Panc1 (cell line): ENCODE data around the gene ALDH5A1. TPM values are rescaled to one million over a fixed set of nuclear protein-coding genes. Genes with fewer than 3 reads are reported as not detected.

Source experiments
- ATAC-seq: fragments of 200-7000 bp; cut with Tn5 transposase; 2 replicates; pipeline ENCODE4 v1.9.1; 2020; ENCODE audit warnings: mild to moderate bottlenecking, moderate library complexity
- BruUV-seq: library from RNA; stranded (reverse); fragments of 400-500 nt; replicated peaks from 2 replicates; lab custom pipeline; 2021; lab: Mats Ljungman, UMichigan
- CTCF ChIA-PET: fragments of 300-600 bp; sonication (Branson Sonifier 250); formaldehyde crosslinking; loops from one replicate; lab custom pipeline; 2022; ENCODE audit warnings: antibody characterized with exemption; lab: Charles Lee
- POLR2A ChIA-PET: fragments of 300-600 bp; sonication (Branson Sonifier 250); formaldehyde crosslinking; loops from one replicate; lab custom pipeline; 2022; ENCODE audit warnings: antibody characterized with exemption; lab: Charles Lee
- DNase-seq: peaks from one replicate; pipeline ENCODE4 v3.0.0-alpha.2; 2010; ENCODE audit warnings: low read depth, low spot score
- H3K27ac ChIP-seq: 2 replicates; pipeline ENCODE4 v1.5.1; 2011; ENCODE audit warnings: mild to moderate bottlenecking, low read length, inconsistent platforms
- H3K27me3 ChIP-seq: fragments of 200-500 bp; sonication (Bioruptor generic); 2 replicates; pipeline ENCODE4 v1.6.0; 2014; ENCODE audit warnings: low read length, inconsistent platforms; ENCODE audit not compliant: control insufficient read depth, insufficient read depth
- H3K36me3 ChIP-seq: fragments of 200-500 bp; sonication (Bioruptor generic); 2 replicates; pipeline ENCODE4 v1.5.1; 2014; ENCODE audit warnings: inconsistent platforms, mild to moderate bottlenecking, low read length, moderate library complexity; ENCODE audit not compliant: control insufficient read depth, insufficient read depth
- H3K4me1 ChIP-seq: 2 replicates; pipeline ENCODE4 v1.5.1; 2011; ENCODE audit warnings: inconsistent platforms, mild to moderate bottlenecking, low read length, moderate library complexity; ENCODE audit not compliant: control insufficient read depth, insufficient read depth
- H3K4me3 ChIP-seq, 2 experiments: 2 replicates each; pipeline ENCODE4 v1.5.1; 2011 to 2012; ENCODE audit warnings: low read depth in 2 of 2, low read length in 2 of 2, mild to moderate bottlenecking in 2 of 2, inconsistent platforms in 1 of 2, moderate library complexity in 1 of 2
- H3K9me3 ChIP-seq: fragments of 200-500 bp; sonication (Bioruptor generic); 2 replicates; pipeline ENCODE4 v1.5.1; 2014; ENCODE audit warnings: low read depth, mild to moderate bottlenecking, inconsistent platforms, low read length, moderate library complexity; ENCODE audit not compliant: control insufficient read depth, insufficient read depth
- CTCF ChIP-seq: fragments of 450-650 bp; IDR thresholded peaks from 2 replicates; pipeline ENCODE4 v1.5.1; 2017; ENCODE audit warnings: mild to moderate bottlenecking
- POLR2AphosphoS5 ChIP-seq: IDR thresholded peaks from 2 replicates; pipeline ENCODE4 v1.6.1; 2012; ENCODE audit warnings: mild to moderate bottlenecking, low read depth, low read length, moderate library complexity
- REST ChIP-seq, 2 experiments: IDR thresholded peaks; 2 replicates each; pipeline ENCODE4 v1.6.1; 2011 to 2012; ENCODE audit warnings: low read depth in 2 of 2, control low read depth in 1 of 2, low read length in 1 of 2, mild to moderate bottlenecking in 1 of 2, moderate library complexity in 1 of 2; ENCODE audit not compliant: insufficient read depth in 1 of 2
- SIN3A ChIP-seq: IDR thresholded peaks from 2 replicates; pipeline ENCODE4 v1.6.1; 2012; ENCODE audit warnings: low read depth, mild to moderate bottlenecking, low read length, moderate library complexity, borderline replicate concordance; ENCODE audit not compliant: insufficient read depth
- TCF7L2 ChIP-seq: IDR thresholded peaks from 2 replicates; pipeline ENCODE4 v1.6.1; 2011; ENCODE audit warnings: mild to moderate bottlenecking, low read depth, low read length, inconsistent platforms
- in situ Hi-C: cut with HindIII; loops from 2 replicates; pipeline ENCODE4 v1.10.0; 2016; ENCODE audit warnings: low sequenced_read_pairs, low pct_unique_long_range_greater_than_20kb
- intact Hi-C: fragments of 100-400 bp; cut with micrococcal nuclease; formaldehyde crosslinking; loops from one replicate; pipeline ENCODE4 v1.10.0; 2022; ENCODE audit not compliant: unreplicated experiment
- total RNA-seq: library from RNA; stranded (reverse); gene quantifications from one replicate; pipeline ENCODE4 v1.2.1, GENCODE V29; 2021; ENCODE audit not compliant: unreplicated experiment

Gene ALDH5A1
- total RNA-seq, 1 experiment from 2014 or later, result 4.2 TPM

DNA sequence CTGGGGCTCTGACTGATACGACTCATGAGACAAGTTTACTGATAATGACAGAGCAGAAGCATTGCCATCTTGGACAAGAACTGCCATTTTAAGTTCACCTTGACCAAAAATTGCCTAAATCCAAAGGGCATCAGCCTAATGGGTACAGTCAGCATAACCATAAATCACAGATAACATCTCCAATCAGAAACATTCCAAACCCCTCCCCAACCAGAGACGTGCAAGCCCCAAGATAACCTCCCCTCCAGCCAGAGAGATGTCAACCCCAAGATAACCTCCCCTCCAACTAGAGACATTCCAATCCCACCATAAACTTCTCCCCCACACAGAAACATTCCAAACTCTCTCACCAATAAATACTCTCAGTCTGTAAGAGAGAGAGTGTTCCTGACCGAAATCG, 15.9 kb upstream of the ALDH5A1 start:
- Histone ChIP-seq H3K4me3 (no peak overlapping the region), H3K4me1 (no peaks in the 10 kb centered on the region), H3K9me3 (no peaks in the 10 kb centered on the region), H3K27ac (no peak overlapping the region), H3K27me3 (no peaks in the 10 kb centered on the region), H3K36me3 (no peaks in the 10 kb centered on the region)
- ChIA-PET POLR2A (no interaction called here), CTCF (no interaction called here)
- intact Hi-C loops (no loop called here), in situ Hi-C loops (no loop called here)
- DNase-seq (no peak), ATAC-seq (no peak)
- BruUV-seq, result no TSS peak
- TF ChIP-seq SIN3A (no peak), TCF7L2 (no peak), CTCF (no peak), POLR2AphosphoS5 (no peak), REST (IDR thresholded peaks at IDR 0.05; ENCODE audit: insufficient read depth in 1 of 2, low read depth in 2 of 2, low read length in 1 of 2) (no peak)

DNA sequence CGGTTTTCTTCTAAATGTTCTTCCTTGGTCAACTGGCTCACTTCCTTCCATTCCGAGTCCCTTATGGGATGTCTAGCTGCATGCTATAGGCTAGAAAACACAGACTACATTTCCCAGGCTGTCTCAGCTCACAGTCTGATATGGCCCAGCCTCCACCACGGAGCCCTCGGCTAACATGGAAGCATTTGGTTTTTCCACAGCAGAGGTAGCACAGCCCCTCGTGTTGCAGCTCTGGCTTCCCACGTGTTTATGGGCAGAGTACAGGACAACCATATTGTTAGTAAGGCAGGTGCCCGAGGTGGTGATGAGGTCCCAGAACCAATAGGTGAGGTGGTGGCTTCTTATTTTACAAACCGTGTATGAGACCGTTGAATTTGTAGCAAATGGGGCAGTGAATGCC, 14.1 kb upstream of the ALDH5A1 start:
- TF ChIP-seq REST (IDR thresholded peaks at IDR 0.05; ENCODE audit: insufficient read depth in 1 of 2, low read depth in 2 of 2, low read length in 1 of 2) (no peak), SIN3A (no peak), POLR2AphosphoS5 (no peak), CTCF (no peak), TCF7L2 (no peak)
- no peaks in the 10 kb centered on the region for H3K4me1 ChIP-seq
- no peaks in the 10 kb centered on the region for H3K9me3 ChIP-seq
- intact Hi-C loops (no loop called here), in situ Hi-C loops (no loop called here)
- CTCF ChIA-PET, result interaction anchor here (0.7 kb wide), 1 partner anchor 11 kb away, joined by 3 read pairs; no protein-coding TSS in a partner anchor
- no peak overlapping the region for H3K4me3 ChIP-seq
- no peaks in the 10 kb centered on the region for H3K36me3 ChIP-seq
- POLR2A ChIA-PET, result no interaction called here
- no peak for DNase-seq
- H3K27ac ChIP-seq, result no peak overlapping the region
- no peaks in the 10 kb centered on the region for H3K27me3 ChIP-seq
- BruUV-seq, result no TSS peak
- ATAC-seq, result no peak
